HG02938 (cell line): ENCODE data around the gene TCF23.
"Not testable (repeated sequence)": the region's sequence is repeated elsewhere in the genome, so short reads cannot be mapped to it uniquely, and the experiment has no call there.

ENCODE experiments used
- ATAC-seq: cut with Tn5 transposase; IDR thresholded peaks from one replicate; pipeline ENCODE4 v1.9.1; 2021; ENCODE audit warnings: mild to moderate bottlenecking, moderate library complexity; ENCODE audit not compliant: unreplicated experiment

TCF23 gene

DNA sequence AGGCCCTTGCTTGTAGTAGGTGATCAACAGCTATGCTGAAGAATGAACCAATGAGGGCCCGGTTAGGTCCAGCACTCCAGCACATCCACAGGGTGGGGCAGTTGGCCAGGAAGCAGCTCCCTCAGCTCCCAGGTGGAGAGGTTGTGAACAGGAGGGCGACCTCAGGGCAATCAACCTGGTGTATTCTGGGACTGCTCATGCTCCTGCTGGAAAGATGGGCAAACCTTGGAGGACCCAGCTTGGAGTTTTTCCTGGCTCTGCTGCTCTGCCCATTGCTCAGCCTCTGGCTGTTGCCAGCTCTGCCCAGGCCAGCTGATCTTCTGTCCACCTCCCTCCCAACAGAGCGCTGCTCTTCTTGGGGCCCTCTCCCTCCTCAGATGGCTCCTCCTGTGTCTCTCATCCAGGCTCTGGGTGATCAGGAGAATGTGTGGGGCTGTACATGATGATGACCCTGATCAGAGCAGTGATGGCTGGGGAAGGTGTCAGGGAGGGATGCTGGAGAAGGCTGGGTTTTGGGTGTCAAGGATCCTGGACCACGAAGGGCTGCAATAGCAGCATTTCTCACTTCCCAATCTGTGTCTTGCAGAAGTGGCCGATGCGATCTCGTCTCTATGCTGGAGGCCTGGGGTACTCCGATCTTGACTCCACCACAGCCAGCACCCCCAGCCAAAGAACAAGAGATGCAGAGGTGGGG lies 3.4 kb downstream of the TCF23 start:
- no peak for ATAC-seq

DNA sequence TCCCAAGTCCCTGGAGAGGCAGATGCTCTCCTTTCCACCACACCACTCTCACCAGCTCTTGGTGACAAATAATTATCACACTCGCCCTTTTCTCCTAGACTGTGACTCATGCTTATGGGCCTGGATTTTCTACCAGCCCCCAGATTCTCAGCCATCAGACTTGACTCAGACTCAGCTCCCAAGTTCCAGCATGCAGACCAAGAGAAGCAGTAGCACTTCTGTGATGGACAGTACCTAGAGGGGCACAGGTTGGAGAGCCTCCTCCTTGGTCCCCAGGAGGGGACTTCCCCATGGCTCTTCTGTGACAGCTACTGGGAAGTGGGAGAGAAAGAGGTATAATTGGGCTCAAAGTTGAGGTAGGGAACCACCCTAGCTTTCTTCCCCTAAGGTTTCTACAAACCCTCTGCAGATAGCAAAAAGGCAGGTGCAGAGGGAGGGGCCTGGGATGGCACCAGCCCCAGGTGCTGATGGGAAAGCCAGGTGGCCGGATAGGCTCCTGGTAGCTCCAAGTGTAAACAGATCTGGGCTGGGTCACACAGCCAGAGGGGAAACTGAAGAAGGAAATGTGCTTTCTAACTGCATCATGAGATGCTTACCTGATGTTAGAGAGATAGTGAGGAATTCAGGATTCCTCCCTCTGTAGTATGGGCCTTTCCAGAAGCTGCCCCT lies 4.1 kb downstream of the TCF23 start:
- no peak for ATAC-seq

DNA sequence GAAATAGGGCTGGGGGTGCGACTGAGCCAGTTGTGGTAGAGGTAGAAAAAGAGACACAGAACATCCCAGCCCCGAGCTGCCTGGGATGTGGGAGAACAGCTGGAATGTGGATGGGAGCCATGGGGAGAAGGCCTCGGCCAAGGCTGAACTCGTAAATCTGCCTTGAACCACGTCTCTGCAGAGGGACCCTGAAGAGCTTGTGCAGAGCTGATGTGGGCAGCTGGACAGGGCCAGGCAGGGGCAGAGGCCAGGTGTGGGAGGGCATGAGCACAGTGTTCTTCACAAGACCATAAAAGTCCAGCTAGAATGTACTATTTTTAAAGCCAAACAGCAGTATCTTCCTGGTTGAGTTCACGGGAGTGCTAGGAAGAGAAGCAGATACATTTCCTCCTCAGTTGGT lies 5.7 kb downstream of the TCF23 start:
- ATAC-seq = no peak

DNA sequence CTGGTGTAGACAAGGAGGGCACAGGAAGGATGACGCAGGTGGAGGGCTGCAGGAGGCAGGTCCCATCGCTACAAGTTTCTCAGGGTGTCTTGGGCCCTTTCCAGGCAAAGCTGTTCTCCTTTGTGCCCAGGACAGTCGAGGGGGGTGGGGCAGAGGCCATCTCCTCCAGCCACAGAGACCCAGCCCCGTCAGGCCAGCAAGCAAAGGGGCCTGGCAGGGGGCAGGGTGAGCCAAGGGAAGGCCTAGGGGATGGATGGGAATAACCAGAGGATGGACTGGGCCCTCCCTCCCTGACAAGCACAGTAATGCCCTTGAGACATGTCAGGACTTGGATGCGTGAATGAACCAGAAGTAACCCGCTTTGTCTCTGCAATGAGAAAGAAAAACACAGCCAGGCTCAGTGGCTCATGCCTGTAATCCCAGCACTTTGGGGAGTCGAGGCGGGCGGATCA lies 6.3 kb downstream of the TCF23 start:
- no peak for ATAC-seq

DNA sequence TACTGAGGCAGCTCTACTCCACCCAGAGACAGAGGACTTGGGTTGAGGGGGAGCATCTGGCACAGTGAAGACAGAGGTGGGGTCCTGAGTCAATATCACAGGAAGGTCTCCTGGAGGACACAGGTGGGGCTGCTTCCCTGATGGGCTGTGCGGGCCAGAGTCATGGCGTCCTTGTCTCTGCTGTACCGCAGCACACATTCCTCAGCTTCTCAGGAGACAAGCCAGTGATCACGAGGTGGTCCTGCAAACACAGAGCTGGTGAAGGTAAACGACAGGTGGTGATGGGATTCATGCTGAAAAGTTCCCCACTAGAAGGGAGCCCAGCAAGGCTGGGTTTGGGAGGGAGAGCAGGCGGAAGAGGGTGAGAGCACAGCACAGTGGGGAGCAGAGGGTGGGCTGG lies 9.7 kb downstream of the TCF23 start:
- ATAC-seq = no peak

DNA sequence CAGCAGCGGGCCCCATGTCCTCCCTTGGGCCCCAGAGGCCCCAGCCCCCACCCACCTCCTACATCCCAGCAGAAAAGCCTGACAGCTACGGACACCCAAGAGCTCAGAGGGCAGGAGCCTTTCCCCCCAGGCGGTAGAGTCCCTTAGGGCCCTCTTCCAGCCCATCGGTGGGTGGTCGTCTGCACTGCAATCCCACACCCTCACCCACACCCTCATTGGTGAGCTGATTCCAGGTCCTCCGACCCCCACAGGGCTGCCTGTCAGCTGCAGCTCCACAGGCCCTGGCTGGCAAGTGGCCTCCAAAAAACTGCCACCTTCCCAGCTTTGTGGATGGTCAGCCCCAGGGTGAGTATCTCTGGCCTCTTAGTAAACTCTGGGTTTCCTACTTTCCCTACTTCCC lies 10.5 kb downstream of the TCF23 start:
- no peak for ATAC-seq

DNA sequence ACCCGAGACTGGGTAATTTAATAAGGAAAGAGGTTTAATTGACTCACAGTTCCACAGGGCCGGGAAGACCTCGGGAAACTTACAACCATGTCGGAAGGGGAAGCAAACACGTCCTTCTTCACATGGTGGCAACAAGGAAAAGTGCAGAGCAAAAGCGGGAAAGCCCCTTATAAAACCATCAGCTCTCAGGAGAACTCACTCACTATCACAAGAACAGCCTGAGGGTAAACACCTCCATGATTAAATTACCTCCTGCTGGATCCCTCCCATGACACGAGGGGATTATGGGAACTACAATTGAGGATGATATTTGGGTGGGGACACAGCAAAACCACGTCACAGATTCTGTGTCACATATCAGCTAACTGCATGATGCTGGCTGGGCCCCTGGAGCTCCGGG lies 11.4 kb downstream of the TCF23 start:
- no peak for ATAC-seq

DNA sequence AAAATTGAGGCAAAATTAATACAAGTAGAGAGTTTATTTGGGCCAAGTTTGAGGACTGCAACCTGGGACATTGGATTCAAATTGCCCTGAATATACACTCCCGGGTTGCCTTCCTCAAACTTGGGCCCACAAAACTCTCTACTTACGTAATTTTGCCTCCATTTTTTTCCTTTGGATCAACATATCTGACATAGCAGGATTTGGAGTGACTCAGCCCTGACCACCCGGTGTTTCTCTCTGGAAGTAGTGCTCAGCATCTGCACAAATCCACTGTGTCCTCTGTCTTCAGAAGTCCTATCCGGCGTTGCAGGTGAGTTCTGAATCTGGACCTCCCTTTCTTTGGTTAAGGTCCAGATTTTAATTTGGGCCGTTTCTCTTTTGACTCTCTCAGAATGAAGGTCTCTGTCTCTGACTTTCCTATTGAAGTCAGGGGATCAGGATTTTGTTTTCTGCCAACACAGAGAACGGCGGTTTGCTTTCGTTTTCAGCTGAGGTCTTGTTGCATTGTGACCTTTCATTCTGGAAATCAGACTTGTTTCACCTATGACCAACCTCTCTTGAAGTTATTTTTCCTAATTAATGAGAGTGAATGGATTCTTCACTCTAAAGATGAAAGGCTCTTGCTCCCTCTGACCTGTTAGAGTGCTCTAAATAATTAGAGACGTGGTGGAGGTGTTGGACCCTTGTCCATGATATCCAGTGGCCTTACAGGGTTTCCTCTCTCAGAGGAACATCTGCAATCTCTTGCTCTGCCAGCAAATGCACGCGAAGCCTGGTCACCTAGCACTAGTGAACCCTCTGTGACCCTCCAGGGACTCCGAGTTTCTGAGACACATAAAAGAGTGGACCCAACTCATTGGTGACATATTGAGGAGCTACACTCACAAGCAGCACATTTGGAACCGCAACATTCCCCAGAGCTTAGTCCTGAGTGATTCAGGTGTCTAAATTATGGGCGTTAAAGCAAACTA lies 13.6 kb downstream of the TCF23 start:
- ATAC-seq = no peak

DNA sequence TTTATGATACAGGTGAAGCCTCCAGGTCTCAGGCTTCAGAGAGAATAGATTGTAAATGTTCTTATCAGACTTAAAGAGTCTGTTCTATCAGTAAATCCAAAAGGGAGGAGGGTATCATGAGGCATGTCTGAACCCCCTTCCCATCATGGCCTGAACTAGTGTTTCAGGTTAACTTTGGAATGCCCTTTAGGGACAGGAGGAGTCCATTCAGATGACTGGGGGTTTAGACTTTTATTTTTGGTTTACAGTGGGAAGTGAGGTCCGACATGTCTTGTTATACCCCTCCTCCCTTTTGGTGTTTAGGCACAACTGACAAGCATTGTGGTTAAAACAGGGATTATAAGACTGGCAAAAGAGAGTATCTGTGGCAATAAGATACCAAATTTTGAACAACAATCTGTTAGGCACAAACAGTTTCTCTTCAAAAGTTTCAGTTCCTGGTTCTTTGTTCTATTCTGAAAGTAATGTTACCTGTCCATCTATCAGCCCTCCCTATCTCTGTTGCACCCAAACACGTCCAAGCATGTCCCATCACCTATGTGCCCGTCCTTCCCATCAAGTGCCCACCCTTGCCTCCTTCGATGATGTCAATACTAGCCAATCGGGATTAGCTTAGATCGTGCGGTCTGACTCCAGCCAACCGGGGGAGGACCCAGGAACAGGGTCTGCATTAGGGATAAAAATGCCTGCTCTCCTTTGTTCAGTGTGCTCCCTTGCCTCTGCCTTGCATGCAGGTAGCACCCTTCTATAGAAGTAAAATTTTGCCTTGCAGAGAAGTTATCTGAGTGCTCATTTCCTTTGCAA lies 16.4 kb downstream of the TCF23 start:
- no peak for ATAC-seq

DNA sequence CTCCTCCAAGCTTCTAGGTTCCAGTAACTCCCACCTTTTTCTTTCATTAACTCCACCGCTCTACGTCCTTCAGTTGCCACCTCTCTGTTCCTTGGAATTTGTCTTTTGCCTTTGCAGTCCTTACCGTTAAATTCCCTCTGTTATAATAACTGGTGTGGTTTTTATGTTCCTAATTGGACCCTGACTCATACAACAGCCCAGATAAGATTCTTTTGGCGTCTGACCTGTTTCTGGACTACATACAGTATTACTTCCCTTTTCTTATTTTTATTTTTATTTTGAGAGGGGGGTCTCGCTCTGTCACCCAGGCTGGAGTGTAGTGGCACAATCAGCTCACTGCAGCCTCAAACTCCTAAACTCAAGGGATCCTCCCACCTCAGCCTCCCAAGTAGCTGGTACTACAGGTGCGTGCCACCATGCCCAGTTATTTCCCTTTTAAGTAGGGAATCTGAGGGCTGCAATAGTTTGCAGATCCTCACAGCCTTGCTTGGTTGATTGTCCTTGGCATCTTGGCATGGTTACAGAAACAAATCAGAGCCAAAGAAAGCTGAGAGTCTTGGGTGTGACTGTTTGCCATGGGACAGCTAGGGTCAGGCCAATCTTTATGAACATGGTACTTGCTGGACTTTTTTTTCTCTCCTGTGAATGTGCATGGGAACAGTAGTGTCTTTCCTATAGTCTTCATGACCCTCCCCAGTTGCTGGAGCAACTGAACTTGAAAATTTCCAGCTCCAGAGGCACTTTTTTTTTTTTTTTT lies 22.0 kb downstream of the TCF23 start:
- ATAC-seq = no peak

DNA sequence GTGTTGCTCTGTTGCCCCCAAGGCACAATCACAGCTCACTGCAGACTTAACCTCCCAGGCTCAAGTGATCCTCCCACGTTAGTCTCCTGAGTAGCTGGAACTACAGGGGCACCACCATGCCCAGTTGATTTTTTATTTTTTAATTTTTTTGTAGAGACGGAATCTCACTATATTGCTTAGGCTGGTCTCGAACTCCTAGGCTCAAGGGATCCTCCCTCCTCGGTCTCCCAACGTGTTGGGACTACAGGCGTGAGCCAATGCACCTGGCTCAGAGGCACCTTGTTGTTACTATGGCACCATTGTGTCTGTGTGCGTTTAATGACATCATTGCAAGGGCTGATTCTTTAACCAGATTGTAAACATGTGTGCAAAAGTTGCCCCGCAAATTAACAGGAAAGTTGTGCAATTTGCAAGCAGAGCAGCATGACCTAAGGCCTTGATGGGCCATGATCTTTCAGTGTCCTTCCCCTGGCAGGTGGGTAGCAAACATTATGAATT lies 22.6 kb downstream of the TCF23 start:
- ATAC-seq = no peak

DNA sequence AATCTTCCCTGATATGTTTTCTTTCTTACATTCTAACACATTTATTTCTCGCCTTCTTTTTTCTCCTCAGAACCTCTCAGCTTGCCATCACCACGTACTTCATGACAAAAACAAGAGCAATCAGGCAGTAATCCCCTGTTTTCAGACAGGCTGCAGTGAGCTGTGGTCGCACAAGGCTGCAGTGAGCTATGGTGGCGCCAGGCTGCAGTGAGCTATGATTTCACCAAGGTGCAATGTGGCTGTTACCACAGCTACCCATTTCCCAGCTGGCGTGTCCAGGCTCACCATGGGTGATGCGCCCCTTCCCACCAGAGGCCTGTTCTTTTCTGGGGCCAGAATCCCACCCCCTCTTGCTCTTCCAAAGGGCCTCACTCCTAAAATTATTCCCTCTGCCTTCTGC lies 25.8 kb downstream of the TCF23 start:
- ATAC-seq = no peak

DNA sequence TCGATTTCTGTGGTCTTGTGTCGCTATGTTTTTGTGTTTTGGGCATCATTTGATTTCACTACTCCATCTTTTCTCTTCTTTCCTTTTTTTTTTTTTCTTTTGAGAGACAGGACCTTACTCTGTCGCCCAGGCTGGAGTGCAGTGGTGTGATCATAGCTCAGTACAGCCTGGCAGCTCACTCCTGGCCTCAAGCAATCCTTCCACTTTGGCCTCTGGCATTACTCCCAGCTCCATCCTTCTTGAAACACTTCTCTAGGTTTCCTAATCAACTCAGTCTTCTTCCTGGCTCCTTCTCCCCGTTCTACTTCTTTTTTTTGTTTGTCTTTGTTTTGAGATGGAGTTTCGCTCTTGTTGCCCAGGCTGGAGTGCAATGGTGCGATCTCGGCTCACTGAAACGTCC lies 26.5 kb downstream of the TCF23 start:
- no peak for ATAC-seq

DNA sequence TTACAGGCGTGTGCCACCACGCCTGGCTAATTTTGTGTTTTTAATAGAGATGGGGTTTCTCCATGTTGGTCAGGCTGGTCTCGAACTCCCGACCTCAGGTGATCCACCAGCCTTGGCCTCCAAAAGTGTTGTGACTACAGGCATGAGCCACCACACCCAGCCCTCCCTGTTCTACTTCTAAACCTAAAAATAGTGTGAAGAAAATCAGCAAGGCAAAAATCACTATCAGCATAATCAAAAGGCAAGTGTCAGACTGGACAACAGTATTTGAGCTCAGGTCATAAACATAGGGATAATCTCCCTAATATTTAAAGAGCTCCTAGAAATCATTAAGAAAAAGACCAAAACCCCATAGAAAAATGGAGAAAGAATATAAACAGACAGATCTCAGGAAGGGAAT lies 27.0 kb downstream of the TCF23 start:
- ATAC-seq = not testable (repeated sequence)

DNA sequence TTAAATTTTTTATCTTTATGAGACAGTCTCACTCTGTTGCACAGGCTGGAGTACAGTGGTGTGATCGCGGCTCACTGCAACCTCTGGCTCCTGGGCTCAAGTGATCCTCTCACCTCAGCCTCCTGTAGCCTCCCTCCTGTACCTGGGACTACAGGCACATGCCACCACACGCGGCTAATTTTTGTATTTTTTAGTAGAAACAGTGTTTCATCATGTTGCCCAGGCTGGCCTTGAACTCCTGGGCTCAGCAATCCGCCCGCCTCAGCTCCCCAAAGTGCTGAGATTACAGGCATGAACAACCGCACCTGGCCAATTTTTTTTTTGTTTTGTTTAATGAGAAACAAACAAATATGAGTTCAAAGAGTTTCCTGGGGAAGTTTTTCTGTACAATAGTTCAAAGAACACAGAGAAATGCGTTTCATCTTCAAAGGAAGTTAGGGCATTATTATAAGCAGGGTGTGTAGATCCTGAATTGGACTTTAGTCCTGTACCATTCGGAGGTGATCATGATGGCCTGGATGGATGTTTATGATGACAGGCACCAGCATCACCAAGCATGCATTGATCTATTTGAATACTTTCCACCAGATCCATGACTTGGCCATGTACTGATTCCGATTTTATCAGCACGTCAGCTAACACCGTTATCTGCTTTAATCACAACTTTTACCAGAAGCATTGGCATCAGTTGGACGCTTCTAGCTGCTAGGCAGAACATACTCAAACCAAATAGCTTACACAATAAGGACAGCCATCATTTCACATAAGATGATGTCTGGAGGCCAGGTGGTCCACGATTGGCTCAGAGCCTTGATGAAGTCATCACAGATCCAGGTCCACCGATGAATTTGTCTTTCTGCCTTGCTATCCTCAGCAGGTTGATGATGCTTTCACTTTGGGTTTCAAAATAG lies 28.9 kb downstream of the TCF23 start:
- ATAC-seq = no peak

DNA sequence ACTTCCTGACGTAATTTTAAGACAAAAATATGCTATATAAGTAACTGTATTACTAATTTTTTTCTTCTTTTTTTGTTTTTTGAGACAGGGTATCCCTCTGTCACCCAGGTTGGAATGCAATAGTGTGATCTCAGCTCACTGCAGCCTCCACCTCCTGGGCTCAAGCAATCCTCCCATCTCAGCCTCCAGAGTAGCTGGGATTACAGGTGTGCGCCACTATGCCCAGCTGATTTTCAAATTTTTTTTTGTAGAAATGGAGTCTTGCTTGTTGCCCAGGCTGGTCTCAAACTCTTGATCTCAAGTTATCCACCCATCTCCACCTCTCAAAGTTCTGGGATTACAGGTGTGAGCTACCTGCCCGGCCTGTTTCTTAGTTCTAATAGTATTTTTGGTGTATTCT lies 29.7 kb downstream of the TCF23 start:
- ATAC-seq = no peak

DNA sequence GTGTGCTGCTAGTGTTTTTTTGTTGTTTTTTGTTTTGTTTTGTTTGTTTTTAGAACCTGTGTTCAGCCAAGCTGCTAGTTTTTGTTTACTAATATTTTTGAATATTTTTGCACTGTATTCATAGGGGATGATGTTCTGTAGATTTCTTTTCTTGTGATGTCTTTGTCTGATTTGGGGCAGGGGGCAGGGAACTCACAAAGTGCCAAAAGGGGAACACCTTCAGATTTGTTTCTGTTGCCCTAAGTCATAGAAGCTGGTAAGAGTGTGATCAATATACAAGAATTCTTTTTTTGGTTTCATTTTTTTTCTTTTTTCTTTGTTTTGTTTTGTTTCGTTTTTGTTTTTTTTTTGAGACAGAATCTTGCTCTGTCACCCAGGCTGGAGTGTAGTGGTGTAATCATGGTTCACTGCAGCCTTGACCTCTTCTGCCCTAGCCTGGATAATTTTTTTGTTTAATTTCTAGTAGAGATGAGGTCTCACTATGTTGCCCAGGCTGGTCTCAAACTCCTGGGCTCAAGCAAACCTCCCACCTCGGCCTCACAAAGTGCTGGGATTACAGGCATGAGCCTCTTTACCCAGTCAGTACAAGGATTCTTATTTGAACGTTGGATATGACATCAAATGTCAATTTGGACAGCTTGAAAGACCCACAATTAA lies 30.7 kb downstream of the TCF23 start:
- no peak for ATAC-seq

DNA sequence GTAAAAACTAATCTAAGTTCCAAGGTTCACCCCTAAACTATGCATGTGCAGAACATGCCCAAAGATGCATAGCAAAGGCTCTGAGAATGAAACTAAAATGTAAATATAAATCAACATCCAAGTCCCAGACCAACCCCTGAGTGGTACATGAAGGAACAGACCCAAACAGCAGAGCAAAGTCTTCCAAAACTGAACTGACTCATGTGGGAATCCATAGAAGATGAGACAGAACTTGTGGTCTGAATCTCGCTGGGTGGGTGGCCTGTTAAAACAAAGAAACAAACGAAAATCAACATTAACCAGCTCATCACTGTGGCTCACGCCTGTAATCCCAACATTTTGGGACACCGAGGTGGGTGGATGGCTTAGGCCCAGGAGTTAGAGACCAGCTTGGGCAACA lies 33.5 kb downstream of the TCF23 start:
- no peak for ATAC-seq
